ENCODE data around the gene RNPS1. TPM values are rescaled to one million over a fixed set of nuclear protein-coding genes. Genes with fewer than 3 reads are reported as not detected.

Gene RNPS1
- total and polyA plus RNA-seq, 2 donors (not counting 1 experiment from before 2014, with no cell fraction given), result 209 to 265 TPM

DNA sequence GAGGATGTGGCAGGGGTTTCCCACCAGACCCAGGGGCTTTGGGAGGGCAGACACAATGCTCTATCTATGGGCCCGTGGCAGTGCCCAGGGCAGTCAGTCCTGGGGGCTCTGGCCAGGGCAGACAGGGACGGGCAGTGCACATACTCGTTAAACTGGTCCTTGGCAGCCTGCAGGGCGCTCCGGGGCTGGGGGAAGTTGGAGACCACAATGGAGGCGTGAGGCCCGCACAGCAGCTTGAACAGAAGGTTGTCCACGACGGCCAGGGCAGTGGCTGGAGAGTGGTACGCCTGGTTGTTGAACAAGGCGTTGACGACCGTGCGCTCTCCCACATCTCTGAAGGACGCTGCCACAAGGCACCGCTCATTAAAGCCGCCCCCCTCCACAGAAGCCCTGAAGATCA, 18.6 kb upstream of the RNPS1 start:
- H2AFZ ChIP-seq (ENCODE audit: insufficient read depth, low read depth, low read length, poor library complexity, severe bottlenecking), result no peak overlapping the region
- DNase-seq, result no peak
- intact Hi-C loops (cut with micrococcal nuclease), result no loop called here
- TF ChIP-seq CTCF (IDR thresholded peaks at IDR 0.05) (no peak), EZH2 (IDR thresholded peaks at IDR 0.05; ENCODE audit: borderline replicate concordance, insufficient read depth, low read depth, low read length, poor library complexity, severe bottlenecking) (no peak)
- no peaks in the 10 kb centered on the region for H3K79me2 ChIP-seq (ENCODE audit: control insufficient read depth, insufficient read depth, low read length)
- Mint-ChIP-seq H3K9me3 (ENCODE audit: insufficient read depth) (no peaks in the 10 kb centered on the region), H3K27ac (no peak overlapping the region), H3K4me3 (no peak overlapping the region), H3K4me1 (no peaks in the 10 kb centered on the region), H3K27me3 (no peaks in the 10 kb centered on the region)
- H3K9ac ChIP-seq (ENCODE audit: low read length), result no peak overlapping the region
- ATAC-seq (ENCODE audit: low read depth), result no peak
- CTCF ChIA-PET, result no interaction called here
- H3K9me3 ChIP-seq (ENCODE audit: control extremely low read depth in 1 of 3, control insufficient read depth in 2 of 3, insufficient read depth in 1 of 3, low read length in 2 of 3), result no peaks in the 10 kb centered on the region
- no peak overlapping the region for H3K4me3 ChIP-seq (ENCODE audit: control extremely low read depth in 1 of 5, extremely low read depth in 1 of 5, insufficient read depth in 1 of 5, low read depth in 2 of 5, low read length in 4 of 5)
- H4K20me1 ChIP-seq (ENCODE audit: control insufficient read depth, insufficient read depth, low read length, poor library complexity, severe bottlenecking), result no peaks in the 10 kb centered on the region
- H3K4me2 ChIP-seq (replicated peaks; ENCODE audit: low read depth, low read length, poor library complexity, severe bottlenecking), result no peak overlapping the region
- POLR2A ChIA-PET, result no interaction called here
- no peaks in the 10 kb centered on the region for H3K36me3 ChIP-seq (replicated peaks in 1 of 2; ENCODE audit: control extremely low read depth in 1 of 2, control insufficient read depth in 1 of 2, extremely low read depth in 1 of 2, insufficient read depth in 2 of 2, low read length in 1 of 2)
- no peaks in the 10 kb centered on the region for H3K27me3 ChIP-seq (replicated peaks in 1 of 4; ENCODE audit: control extremely low read depth in 1 of 4, control insufficient read depth in 3 of 4, insufficient read depth in 4 of 4, low read length in 3 of 4)
- no peaks in the 10 kb centered on the region for H3K4me1 ChIP-seq (ENCODE audit: control insufficient read depth in 2 of 2, insufficient read depth in 2 of 2, low read length in 2 of 2)
- no peak overlapping the region for H3K27ac ChIP-seq (ENCODE audit: low read length in 2 of 2)
- WGBS (ENCODE audit: insufficient coverage), result 93% methylated on average over 17 of the region's 17 CpGs

- Histone ChIP-seq H3K4me3 (ENCODE audit: control extremely low read depth in 1 of 5, extremely low read depth in 1 of 5, insufficient read depth in 1 of 5, low read depth in 2 of 5, low read length in 4 of 5) (no peak overlapping the region), H4K20me1 (ENCODE audit: control insufficient read depth, insufficient read depth, low read length, poor library complexity, severe bottlenecking) (no peaks in the 10 kb centered on the region), H3K79me2 (ENCODE audit: control insufficient read depth, insufficient read depth, low read length) (no peaks in the 10 kb centered on the region), H3K27me3 (replicated peaks in 1 of 4; ENCODE audit: control extremely low read depth in 1 of 4, control insufficient read depth in 3 of 4, insufficient read depth in 4 of 4, low read length in 3 of 4) (no peaks in the 10 kb centered on the region), H3K36me3 (replicated peaks in 1 of 2; ENCODE audit: control extremely low read depth in 1 of 2, control insufficient read depth in 1 of 2, extremely low read depth in 1 of 2, insufficient read depth in 2 of 2, low read length in 1 of 2) (no peaks in the 10 kb centered on the region), H3K4me2 (replicated peaks; ENCODE audit: low read depth, low read length, poor library complexity, severe bottlenecking) (no peak overlapping the region), H2AFZ (ENCODE audit: insufficient read depth, low read depth, low read length, poor library complexity, severe bottlenecking) (no peak overlapping the region), H3K27ac (ENCODE audit: low read length in 2 of 2) (no peak overlapping the region), H3K4me1 (ENCODE audit: control insufficient read depth in 2 of 2, insufficient read depth in 2 of 2, low read length in 2 of 2) (no peaks in the 10 kb centered on the region), H3K9ac (ENCODE audit: low read length) (no peak overlapping the region), H3K9me3 (ENCODE audit: control extremely low read depth in 1 of 3, control insufficient read depth in 2 of 3, insufficient read depth in 1 of 3, low read length in 2 of 3) (no peaks in the 10 kb centered on the region)
- WGBS (ENCODE audit: insufficient coverage), result 95% methylated on average over 13 of the region's 13 CpGs
- CTCF ChIA-PET, result interaction anchor here (0.6 kb wide), 1 partner anchor 673 kb away, joined by 4 read pairs; no protein-coding TSS in a partner anchor
- no peak for ATAC-seq (ENCODE audit: low read depth)
- TF ChIP-seq CTCF (IDR thresholded peaks at IDR 0.05), result no peak
- no peak for TF ChIP-seq EZH2 (IDR thresholded peaks at IDR 0.05; ENCODE audit: borderline replicate concordance, insufficient read depth, low read depth, low read length, poor library complexity, severe bottlenecking)
- Mint-ChIP-seq H3K4me3 (no peak overlapping the region), H3K9me3 (ENCODE audit: insufficient read depth) (no peaks in the 10 kb centered on the region), H3K4me1 (no peaks in the 10 kb centered on the region), H3K27ac (no peak overlapping the region), H3K27me3 (no peaks in the 10 kb centered on the region)
- POLR2A ChIA-PET, result no interaction called here
- intact Hi-C loops (cut with micrococcal nuclease), result no loop called here
- DNase-seq, result no peak
Measured at GRCh38 chr16:2285731-2286191, 17.8 kb upstream of the RNPS1 start.

Measured in B cell (primary cell).